T follicular helper cell (primary cell): ENCODE measurements around the gene FAM53A.
A peak's percentile ranks its signal among the peaks of the same experiment; 100 is the strongest.
"Not testable (repeated sequence)": the region's sequence is repeated elsewhere in the genome, so short reads cannot be mapped to it uniquely, and the experiment has no call there.

Experiments
- DNase-seq: peaks from one replicate; pipeline ENCODE4 v3.0.0-alpha.2; 2020; ENCODE audit warnings: low read depth

Gene FAM53A

DNA sequence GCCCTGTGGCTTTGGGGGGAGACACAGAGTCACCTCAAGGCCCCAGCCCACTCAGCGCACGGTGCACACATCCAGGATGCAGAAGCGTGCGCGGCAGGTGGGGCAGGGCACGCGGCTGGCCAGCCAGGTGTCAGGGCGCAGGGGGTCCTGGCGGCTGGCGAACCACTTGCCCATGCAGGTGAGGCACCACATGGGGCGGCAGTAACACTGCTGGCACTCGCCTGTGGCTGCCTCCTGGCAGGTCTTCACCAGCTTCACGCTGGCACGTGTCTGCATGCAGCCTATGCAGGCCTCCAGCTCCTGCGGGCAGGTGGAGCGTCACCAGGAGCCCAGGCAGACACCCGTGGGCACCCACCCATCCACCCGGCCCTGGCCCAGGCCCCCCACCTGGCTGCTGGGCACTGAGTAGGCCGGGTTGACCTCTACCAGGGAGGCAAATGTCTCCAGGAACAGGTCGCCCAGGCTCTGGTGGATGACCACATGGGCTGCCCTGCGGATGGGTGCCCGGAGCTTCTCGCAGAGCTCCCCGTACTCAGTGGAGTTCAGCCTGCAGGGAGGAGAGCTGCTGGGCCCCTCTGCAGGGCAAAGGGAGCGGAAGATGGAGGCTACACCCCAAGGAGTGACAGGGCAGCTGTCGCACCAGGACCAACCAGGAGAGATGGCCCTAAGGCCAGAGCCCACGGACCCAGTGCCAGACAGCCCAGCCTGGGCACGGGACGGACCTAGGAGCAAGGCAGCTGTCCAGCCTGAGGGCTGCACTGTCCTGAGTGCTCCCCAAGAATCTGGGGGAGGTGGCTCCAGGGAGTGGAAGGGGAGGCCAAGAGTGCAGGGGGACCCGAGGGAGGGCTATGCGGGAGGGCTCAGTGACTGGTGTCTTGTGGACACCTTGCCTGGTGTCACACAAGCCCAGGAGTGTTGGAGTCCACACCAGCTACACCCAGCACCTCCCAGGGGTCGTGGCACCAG is 33.3 kb upstream of the FAM53A start:
- DNase-seq, result no peak

DNA sequence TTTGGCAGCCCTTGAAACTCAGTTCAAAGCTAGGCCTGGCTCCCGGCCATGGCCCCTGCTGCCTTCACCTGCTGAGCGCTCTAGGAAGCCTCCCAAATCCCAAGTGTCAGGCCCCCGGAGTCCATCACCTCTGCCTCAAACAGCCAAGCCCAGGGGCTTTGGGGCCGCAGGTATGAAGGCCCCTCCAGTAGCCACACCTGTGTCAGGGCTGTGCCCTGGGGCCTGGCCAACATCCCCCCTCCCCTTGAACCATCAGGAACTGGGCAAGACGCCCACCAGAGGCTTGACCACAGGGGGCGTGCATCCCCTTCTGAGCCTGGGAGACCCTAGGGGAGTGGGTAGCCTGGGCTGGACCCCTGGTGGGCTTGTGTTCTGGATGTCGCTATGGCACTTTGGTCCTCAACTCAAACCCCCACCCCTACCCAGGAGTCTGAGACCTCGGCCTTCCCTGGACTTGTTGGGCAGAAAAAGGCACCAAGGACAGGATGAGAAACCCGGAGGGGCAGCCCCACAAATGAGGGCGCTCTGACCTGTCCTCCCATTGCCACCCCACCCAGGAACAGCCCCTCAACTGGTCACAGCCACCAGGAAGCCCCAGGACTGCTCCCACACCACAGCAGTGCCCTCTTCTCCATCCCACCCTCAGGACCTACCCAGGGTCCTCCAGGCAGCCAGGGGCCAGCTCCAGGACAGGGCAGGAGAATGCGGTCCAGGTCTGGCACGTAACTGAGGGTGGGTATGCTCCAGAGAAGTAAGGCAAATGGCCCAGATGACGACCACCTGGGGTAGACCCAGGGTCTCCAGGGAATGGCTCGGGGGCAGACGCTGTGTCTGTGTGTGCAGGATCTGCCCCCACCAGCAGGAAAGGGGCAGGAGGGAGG is 32.2 kb upstream of the FAM53A start:
- no peak for DNase-seq

DNA sequence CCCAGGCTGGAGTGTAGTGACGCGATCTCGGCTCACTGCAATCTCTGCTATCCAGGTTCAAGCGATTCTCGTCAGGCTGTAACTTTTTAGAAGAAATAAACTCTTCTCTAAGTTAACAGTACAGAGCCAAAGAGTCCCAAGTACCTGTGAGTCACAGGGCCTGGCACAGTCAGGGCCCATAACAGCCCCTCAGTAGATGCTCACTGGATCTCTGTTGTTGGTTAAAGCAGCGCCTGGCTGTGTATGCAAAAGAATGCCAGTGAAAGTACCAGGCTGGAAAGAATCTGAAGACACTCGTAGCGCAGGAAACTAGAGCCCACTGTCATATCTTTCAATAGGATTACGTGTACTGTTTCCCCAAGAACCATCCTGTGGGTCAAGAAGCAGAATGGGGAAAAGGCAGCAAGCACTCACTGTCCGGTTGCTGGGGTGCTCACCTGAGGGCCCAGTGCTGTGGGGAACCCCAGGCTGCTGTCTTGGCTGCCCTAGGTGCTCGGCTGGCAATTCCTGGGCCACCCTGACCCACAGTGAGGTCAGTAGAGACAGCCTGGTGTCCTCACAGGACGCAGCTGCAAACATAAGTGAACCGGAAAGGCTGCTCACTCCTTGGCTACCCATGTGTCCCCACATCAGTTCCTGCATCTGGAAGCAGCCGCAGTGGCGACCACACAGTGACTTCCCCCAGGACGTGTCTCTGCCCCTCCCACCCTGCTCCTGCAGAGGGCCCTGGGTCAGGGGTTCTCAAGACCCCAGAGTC is 31.1 kb upstream of the FAM53A start:
- DNase-seq, result no peak

DNA sequence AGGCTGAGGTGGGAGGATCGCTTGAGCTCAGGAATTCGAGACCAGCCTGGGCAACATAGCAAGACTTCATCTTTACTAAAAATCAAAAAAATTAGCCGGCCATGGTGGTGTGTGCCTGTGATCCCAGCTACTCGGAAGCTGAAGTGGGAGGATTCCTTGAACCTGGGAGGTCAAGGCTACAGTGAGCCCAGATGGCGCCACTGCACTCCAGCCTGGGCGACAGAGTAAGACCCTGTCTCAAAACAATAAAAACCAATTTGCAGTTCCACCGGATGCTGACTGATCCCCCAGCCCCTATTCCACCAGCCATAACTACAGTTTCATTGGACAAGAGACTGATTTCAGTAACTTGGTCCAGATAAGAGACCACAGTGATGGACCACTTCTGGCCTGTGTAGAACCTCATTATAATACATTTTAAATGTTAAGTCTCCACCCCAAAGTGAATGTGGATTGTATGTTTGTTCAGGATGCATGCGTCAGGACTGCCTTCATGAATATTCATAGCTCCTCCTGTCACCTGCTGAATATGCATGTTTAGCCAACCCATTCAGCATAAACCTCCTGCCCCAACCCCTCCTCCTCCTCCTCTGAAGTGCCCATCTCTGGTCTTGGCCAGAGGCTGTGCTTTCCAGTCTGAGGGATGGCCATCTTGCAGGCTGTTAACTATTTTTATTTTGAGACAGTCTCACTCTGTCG is 30.3 kb upstream of the FAM53A start:
- DNase-seq, result no peak

DNA sequence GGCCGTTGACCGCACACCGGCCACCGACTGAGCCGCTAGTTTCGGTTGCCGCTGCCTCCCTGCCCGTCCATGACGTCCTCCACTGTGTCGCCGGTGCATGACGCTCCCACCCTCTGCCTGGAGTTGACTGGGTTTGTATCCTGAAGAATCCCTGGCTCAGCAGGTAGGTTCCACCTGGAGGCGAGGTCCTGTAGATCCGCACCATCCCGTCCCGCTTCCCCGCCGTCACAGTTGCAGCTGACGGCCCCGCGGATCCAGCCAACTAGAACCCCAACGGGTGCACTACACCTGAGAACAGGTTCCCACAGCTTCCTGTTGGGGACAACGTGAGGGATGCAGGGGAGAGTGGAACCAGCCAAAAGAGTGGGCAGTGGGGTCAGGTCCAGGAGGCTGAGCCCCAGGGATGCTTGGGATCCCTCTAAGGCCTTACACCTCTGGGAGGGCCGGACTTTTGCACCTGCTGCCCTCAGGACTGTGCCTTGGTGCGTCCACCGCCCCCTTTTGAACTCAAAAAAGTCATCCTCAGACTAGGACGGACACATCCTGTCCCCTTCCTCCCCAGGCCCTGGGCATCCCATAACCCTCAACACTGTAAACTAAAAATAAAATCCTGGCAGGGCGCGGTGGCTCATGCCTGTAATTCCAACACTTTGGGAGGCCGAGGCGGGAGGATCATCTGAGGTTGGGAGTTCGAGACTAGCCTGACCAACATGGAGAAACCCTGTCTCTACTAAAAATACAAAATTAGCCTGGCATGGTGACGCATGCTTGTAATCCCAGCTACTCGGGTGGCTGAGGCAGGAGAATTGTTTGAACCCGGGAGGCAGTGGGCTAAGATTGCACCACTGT is 29.1 kb upstream of the FAM53A start:
- no peak for DNase-seq

GRCh38 chr4:1712216-1713002 is 28.3 kb upstream of the FAM53A start, which contains the start of gene SLBP:
TSS of gene SLBP (minus strand) at chr4:1712319. CDS start at chr4:1712188, 131 bp downstream.
- DNase-seq, result peak; percentile 99

GRCh38 chr4:1711571-1712215 is 27.6 kb upstream of the FAM53A start:
- peak; percentile 25 for DNase-seq

- no peak for DNase-seq
Observed at GRCh38 chr4:1711055-1711570, 27.0 kb upstream of the FAM53A start.

DNA sequence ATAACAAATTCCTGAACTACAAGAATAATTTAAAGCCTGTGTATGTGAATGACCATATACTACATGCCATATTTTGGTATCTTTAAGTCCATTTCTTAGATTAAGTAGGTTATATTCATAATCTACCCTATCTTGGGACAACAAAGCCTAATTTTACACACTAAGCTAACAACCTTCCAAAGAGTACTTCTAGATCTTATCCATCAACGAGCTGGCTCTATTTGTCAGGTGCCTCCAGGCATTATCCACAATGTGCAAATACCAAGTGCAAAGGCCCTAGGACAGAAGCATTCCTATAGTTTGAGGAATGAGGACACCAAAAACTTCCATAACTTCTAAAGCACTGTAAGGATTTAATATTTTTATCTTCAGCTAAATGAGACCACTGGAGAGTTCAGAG is 24.5 kb upstream of the FAM53A start:
- no peak for DNase-seq

GRCh38 chr4:1706358-1706757 is 22.2 kb upstream of the FAM53A start:
- no peak for DNase-seq

DNA sequence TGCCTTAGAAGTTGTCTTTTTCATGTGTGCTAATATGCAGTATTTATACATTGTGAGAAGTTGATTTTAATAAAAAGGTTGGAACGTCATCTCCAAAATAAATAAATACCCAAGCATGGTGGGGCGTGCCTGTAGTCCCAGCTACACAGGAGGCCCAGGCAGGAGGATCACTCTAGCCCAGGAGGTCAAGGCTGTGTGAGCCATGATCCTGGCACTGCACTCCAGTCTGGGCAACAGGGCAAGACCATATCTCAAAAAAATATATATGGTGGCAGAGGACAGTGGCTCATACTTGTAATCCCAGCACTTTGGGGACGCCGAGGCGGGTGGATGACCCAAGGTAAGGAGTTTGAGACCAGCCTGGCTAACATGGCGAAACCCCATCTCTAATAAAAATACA is 21.6 kb upstream of the FAM53A start:
- DNase-seq, result no peak

- DNase-seq, result no peak
Observed at GRCh38 chr4:1703867-1704266, 19.8 kb upstream of the FAM53A start.

GRCh38 chr4:1701671-1702070 is 17.6 kb upstream of the FAM53A start:
- not testable (repeated sequence) for DNase-seq

GRCh38 chr4:1695913-1696312 is 11.8 kb upstream of the FAM53A start:
- DNase-seq, result no peak

GRCh38 chr4:1693131-1693896 is 9.2 kb upstream of the FAM53A start:
- DNase-seq, result peak; percentile 66

DNA sequence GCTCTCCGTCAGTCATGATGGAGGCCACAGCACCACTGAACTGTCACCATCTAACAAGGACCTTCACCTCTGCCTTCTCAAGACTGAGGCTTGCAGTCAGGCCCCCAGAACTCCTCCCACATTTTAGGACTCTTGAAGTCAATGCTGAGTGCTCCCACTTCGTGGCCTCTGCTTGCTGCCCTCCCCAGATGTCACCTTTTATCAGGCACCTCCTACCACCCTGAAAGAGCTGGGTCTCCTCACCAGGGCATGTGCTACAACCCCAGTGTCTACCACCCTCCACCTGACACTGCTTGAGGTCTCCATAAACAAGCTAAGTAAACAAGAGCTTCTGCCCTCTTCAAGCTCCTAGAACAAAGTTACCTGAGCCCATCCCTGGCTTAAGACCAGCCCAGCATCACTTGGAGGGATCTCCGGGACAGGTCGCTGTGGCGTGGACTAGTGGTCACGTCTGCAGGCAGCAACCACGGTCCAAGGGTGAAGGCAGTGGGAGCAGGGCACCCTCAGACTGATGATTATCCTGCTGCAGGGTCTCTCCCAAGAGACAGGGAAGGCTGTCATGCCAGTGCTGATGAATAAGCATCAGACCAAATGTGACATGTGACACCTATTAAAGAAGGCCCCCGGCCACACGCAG is 7.7 kb upstream of the FAM53A start:
- DNase-seq, result no peak

- no peak for DNase-seq
Observed at GRCh38 chr4:1690698-1691097, 6.6 kb upstream of the FAM53A start.
